PC-3 (cell line): ENCODE data around the gene CCDC54. TPM values are rescaled to one million over a fixed set of nuclear protein-coding genes. Genes with fewer than 3 reads are reported as not detected.

Source experiments
- ATAC-seq: fragments of 200-7000 bp; cut with Tn5 transposase; 2 replicates; pipeline ENCODE4 v1.9.1; 2020; ENCODE audit warnings: mild to moderate bottlenecking, moderate library complexity
- BruUV-seq: library from RNA; stranded (reverse); fragments of 400-500 nt; replicated peaks from 2 replicates; lab custom pipeline; 2021; lab: Mats Ljungman, UMichigan
- CTCF ChIA-PET: fragments of 300-600 bp; sonication (Branson Sonifier 250); formaldehyde crosslinking; loops from one replicate; lab custom pipeline; 2022; ENCODE audit warnings: antibody characterized with exemption; lab: Charles Lee
- POLR2A ChIA-PET: fragments of 300-600 bp; sonication (Branson Sonifier 250); formaldehyde crosslinking; loops from one replicate; lab custom pipeline; 2022; ENCODE audit warnings: antibody characterized with exemption; ENCODE audit not compliant: unreplicated experiment; lab: Charles Lee
- DNase-seq: peaks from one replicate; pipeline ENCODE4 v3.0.0-alpha.2; 2015
- H2AFZ ChIP-seq: fragments of 300-600 bp; sonication (generic); 2 replicates; pipeline ENCODE4 v1.6.0; 2016; ENCODE audit warnings: antibody characterized with exemption, low read length
- H3F3A ChIP-seq: fragments of 300-600 bp; sonication (generic); one replicate; pipeline ENCODE4 v1.6.0; 2017; ENCODE audit warnings: antibody characterized with exemption, low read length, control low read depth, mild to moderate bottlenecking; ENCODE audit not compliant: unreplicated experiment
- H3K27ac ChIP-seq: fragments of 300-600 bp; sonication (generic); 2 replicates; pipeline ENCODE4 v1.5.1; 2016; ENCODE audit warnings: mild to moderate bottlenecking, low read length
- H3K27me3 ChIP-seq: fragments of 300-600 bp; sonication (generic); 2 replicates; pipeline ENCODE4 v1.6.1; 2016; ENCODE audit warnings: low read length, mixed read lengths
- H3K36me3 ChIP-seq: fragments of 300-600 bp; sonication (generic); 2 replicates; pipeline ENCODE4 v1.6.1; 2016; ENCODE audit warnings: low read depth, mixed run types, low read length, mixed read lengths
- H3K4me1 ChIP-seq: fragments of 300-600 bp; sonication (generic); 2 replicates; pipeline ENCODE4 v1.5.1; 2016; ENCODE audit warnings: low read length; ENCODE audit not compliant: insufficient read depth
- H3K4me2 ChIP-seq: fragments of 300-600 bp; sonication (generic); 2 replicates; pipeline ENCODE4 v1.6.0; 2016; ENCODE audit warnings: low read length
- H3K4me3 ChIP-seq: fragments of 300-600 bp; sonication (generic); 2 replicates; pipeline ENCODE4 v1.5.1; 2016; ENCODE audit warnings: mild to moderate bottlenecking, low read length, mixed read lengths
- H3K79me2 ChIP-seq: fragments of 300-600 bp; sonication (generic); 2 replicates; pipeline ENCODE4 v1.6.1; 2017; ENCODE audit warnings: low read length, mixed read lengths
- H3K9ac ChIP-seq: fragments of 300-600 bp; sonication (generic); 2 replicates; pipeline ENCODE4 v1.6.0; 2016; ENCODE audit warnings: mild to moderate bottlenecking, low read length
- H3K9me2 ChIP-seq: fragments of 300-600 bp; sonication (generic); replicated peaks from 2 replicates; pipeline ENCODE4 v1.6.1; 2016; ENCODE audit warnings: mixed run types, low read length, mixed read lengths
- H3K9me3 ChIP-seq: fragments of 300-600 bp; sonication (generic); 2 replicates; pipeline ENCODE4 v1.6.1; 2016; ENCODE audit warnings: low read length, mixed read lengths
- H4K20me1 ChIP-seq: fragments of 300-600 bp; sonication (generic); 2 replicates; pipeline ENCODE4 v1.6.1; 2016; ENCODE audit warnings: low read length, mixed read lengths
- EZH2 ChIP-seq: fragments of 300-600 bp; sonication (generic); IDR thresholded peaks from one replicate; pipeline ENCODE4 v1.6.1; 2017; ENCODE audit warnings: antibody characterized with exemption, mild to moderate bottlenecking, low read length; ENCODE audit not compliant: unreplicated experiment
- EZH2phosphoT487 ChIP-seq: fragments of 300-600 bp; sonication (generic); IDR thresholded peaks from 2 replicates; pipeline ENCODE4 v1.6.1; 2018; ENCODE audit warnings: mild to moderate bottlenecking, antibody characterized with exemption, low read length, borderline replicate concordance
- intact Hi-C: fragments of 100-400 bp; cut with micrococcal nuclease; formaldehyde crosslinking; loops from 2 replicates; pipeline ENCODE4 v1.9.0; 2023
- total RNA-seq: library from RNA; depleted of rRNA; stranded (reverse); fragments of >200 nt; gene quantifications from 2 replicates; pipeline ENCODE4 v1.2.3, GENCODE V29; 2014
- TF ChIP-seq, protein P1 (sequence below): fragments of 300-600 bp; sonication (generic); conservative IDR thresholded peaks from 2 replicates; pipeline ENCODE4 v1.5.1; 2017; ENCODE audit warnings: antibody characterized with exemption, low read depth, mild to moderate bottlenecking, low read length

Gene CCDC54
- total RNA-seq, 1 experiment from 2014 or later, result not detected

DNA sequence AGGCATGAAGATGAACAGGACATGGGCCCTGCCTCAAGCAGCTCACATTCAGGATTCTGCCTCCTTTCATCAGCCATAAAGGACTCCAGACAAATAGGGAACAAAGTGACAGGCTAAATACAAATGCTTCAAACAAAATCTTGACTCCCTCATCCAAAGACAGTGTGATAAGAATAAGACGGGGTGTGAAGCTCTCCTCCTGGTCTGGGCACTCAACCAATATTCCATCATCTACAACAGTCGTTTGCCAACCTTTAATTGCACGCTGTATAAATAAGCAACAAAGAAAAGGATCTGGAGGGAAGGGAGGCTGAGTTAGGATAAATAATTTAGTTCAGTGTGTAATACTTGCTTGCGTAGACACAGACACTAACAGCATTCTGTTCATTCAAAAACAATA, 5.4 kb downstream of the CCDC54 start:
- H3K4me2 ChIP-seq, result no peak overlapping the region
- intact Hi-C loops, result no loop called here
- BruUV-seq, result no TSS peak
- ATAC-seq, result no peak
- ChIA-PET POLR2A (no interaction called here), CTCF (no interaction called here)
- H3K9me3 ChIP-seq, result no peaks in the 10 kb centered on the region
- DNase-seq, result no peak
- H3K9ac ChIP-seq, result no peak overlapping the region
- no peaks in the 10 kb centered on the region for H3F3A ChIP-seq
- no peaks in the 10 kb centered on the region for H4K20me1 ChIP-seq
- H3K4me1 ChIP-seq, result no peaks in the 10 kb centered on the region
- TF ChIP-seq EZH2, result no peak
- TF ChIP-seq, protein P1, sequence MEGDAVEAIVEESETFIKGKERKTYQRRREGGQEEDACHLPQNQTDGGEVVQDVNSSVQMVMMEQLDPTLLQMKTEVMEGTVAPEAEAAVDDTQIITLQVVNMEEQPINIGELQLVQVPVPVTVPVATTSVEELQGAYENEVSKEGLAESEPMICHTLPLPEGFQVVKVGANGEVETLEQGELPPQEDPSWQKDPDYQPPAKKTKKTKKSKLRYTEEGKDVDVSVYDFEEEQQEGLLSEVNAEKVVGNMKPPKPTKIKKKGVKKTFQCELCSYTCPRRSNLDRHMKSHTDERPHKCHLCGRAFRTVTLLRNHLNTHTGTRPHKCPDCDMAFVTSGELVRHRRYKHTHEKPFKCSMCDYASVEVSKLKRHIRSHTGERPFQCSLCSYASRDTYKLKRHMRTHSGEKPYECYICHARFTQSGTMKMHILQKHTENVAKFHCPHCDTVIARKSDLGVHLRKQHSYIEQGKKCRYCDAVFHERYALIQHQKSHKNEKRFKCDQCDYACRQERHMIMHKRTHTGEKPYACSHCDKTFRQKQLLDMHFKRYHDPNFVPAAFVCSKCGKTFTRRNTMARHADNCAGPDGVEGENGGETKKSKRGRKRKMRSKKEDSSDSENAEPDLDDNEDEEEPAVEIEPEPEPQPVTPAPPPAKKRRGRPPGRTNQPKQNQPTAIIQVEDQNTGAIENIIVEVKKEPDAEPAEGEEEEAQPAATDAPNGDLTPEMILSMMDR, result no peak
- TF ChIP-seq EZH2phosphoT487, result no peak
- no peak overlapping the region for H2AFZ ChIP-seq
- no peaks in the 10 kb centered on the region for H3K79me2 ChIP-seq
- no peak overlapping the region for H3K27ac ChIP-seq
- no peaks in the 10 kb centered on the region for H3K9me2 ChIP-seq
- no peaks in the 10 kb centered on the region for H3K36me3 ChIP-seq
- no peaks in the 10 kb centered on the region for H3K27me3 ChIP-seq
- no peak overlapping the region for H3K4me3 ChIP-seq

GRCh38 chr3:107384428-107384827, 7.2 kb downstream of the CCDC54 start:
- no peak for ATAC-seq
- Histone ChIP-seq H3K4me1 (no peaks in the 10 kb centered on the region), H3K9me3 (no peaks in the 10 kb centered on the region), H3K79me2 (no peaks in the 10 kb centered on the region), H3K36me3 (no peaks in the 10 kb centered on the region), H3K4me2 (no peak overlapping the region), H3K4me3 (no peak overlapping the region), H3K9ac (no peak overlapping the region), H4K20me1 (no peaks in the 10 kb centered on the region), H3K27me3 (no peaks in the 10 kb centered on the region), H2AFZ (no peak overlapping the region), H3K9me2 (no peaks in the 10 kb centered on the region), H3K27ac (no peak overlapping the region), H3F3A (no peaks in the 10 kb centered on the region)
- CTCF ChIA-PET, result no interaction called here
- TF ChIP-seq EZH2, result no peak
- TF ChIP-seq, protein P1, result no peak
- no peak for TF ChIP-seq EZH2phosphoT487
- POLR2A ChIA-PET, result no interaction called here
- no TSS peak for BruUV-seq
- intact Hi-C loops, result no loop called here
- no peak for DNase-seq

DNA sequence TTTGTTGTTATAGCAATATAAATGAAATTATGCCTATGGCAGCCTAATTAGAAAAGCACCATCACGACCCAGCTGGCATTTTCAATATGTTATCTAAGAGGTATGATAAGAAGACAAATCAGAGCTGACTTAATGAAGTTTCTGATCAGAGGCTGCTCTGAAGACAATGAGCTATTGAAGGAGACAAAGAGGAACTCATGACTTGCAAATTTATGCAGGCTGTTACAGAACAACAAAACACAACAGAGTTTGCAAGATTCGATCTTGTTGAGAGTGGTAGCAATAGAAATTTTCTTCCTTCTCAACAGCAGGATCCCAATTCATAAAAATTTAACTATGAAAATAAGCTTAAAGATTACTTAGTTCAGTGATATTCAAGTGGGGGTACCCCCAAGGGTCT, 7.7 kb downstream of the CCDC54 start:
- Histone ChIP-seq H3K79me2 (no peaks in the 10 kb centered on the region), H3K4me1 (no peaks in the 10 kb centered on the region), H3K4me3 (no peak overlapping the region), H3K27me3 (no peaks in the 10 kb centered on the region), H3K36me3 (no peaks in the 10 kb centered on the region), H3K4me2 (no peak overlapping the region), H3K9me3 (no peaks in the 10 kb centered on the region), H3K9ac (no peak overlapping the region), H2AFZ (no peak overlapping the region), H3F3A (no peaks in the 10 kb centered on the region), H3K27ac (no peak overlapping the region), H4K20me1 (no peaks in the 10 kb centered on the region), H3K9me2 (no peaks in the 10 kb centered on the region)
- TF ChIP-seq, protein P1, result no peak
- TF ChIP-seq EZH2phosphoT487 (no peak), EZH2 (no peak)
- DNase-seq, result no peak
- intact Hi-C loops, result no loop called here
- ChIA-PET POLR2A (no interaction called here), CTCF (no interaction called here)
- no peak for ATAC-seq
- no TSS peak for BruUV-seq
